Measurements from ENCODE around the gene SPACA9. TPM values are rescaled to one million over a fixed set of nuclear protein-coding genes. Genes with fewer than 3 reads are reported as not detected.

Gene SPACA9
- total RNA-seq, 4 donors from 2014 or later, result 2.9 to 3.8 (median 3.3) TPM

DNA sequence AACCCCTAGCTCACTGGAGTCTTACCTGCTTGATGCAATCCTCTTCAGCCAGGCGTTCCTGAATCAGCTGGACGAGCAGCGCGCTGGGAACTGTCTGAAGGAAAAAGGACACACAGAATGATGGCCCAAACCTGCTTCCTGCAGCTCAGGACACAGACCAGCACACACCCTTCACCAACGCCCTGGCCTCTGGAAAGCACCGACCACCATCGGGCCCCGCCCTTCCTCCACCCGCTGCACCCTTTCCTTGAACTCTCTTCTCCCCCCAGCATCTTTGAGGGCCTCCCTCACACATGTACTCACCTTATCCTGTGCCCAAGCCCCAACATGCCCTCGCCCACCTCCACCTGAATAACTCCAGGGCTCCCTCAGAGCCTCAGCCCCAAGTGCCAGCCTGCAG, 23.9 kb upstream of the SPACA9 start:
- DNase-seq (ENCODE audit: low spot score), result no peak
- no peak for ATAC-seq (ENCODE audit: low FRiP score)
- TF ChIP-seq, protein P1, sequence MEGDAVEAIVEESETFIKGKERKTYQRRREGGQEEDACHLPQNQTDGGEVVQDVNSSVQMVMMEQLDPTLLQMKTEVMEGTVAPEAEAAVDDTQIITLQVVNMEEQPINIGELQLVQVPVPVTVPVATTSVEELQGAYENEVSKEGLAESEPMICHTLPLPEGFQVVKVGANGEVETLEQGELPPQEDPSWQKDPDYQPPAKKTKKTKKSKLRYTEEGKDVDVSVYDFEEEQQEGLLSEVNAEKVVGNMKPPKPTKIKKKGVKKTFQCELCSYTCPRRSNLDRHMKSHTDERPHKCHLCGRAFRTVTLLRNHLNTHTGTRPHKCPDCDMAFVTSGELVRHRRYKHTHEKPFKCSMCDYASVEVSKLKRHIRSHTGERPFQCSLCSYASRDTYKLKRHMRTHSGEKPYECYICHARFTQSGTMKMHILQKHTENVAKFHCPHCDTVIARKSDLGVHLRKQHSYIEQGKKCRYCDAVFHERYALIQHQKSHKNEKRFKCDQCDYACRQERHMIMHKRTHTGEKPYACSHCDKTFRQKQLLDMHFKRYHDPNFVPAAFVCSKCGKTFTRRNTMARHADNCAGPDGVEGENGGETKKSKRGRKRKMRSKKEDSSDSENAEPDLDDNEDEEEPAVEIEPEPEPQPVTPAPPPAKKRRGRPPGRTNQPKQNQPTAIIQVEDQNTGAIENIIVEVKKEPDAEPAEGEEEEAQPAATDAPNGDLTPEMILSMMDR (IDR thresholded peaks at IDR 0.05), result no peak

DNA sequence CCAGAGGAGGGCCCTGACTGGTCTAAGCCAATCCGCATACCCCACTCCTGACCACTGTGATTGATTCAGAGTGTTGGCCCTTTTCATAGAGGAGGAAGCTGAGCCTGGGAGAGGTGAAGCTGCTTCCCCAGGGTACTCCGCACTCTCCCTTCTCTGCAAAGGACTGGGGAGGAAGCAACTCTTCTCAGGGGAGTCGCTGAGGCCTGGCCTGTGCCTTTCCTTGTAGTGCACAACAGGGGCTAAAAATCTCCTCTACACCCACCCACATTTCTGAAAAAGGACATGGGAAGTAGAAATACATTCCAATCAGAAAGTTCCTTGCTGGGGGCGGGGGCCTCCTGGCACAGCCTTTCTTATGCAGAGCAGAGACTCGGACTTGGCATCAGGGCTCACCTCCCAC, 22.8 kb upstream of the SPACA9 start:
- DNase-seq (ENCODE audit: low spot score), result no peak
- no peak for ATAC-seq (ENCODE audit: low FRiP score)
- TF ChIP-seq, protein P1 (IDR thresholded peaks at IDR 0.05), result no peak

DNA sequence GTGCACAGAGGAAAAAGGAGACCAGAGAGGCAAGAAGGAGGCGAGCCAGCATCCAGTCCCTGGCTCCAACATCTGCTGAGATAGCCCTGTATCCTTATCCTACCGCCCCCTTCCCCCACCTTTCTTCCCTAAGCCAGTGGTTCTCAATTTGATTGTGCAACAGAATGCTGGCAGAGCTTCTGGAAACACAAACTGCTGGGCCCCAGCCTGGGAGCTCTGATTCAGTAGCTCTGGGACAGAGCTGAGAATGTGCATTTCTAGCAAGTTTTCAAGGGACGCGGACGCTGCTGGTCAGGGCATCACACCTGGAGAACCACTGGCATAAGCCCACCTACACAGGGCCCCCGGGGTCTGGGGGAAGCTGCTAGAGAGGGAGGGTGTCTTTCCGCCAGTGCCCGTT, 21.7 kb upstream of the SPACA9 start:
- ATAC-seq (ENCODE audit: low FRiP score) (peak; percentile 49), DNase-seq (ENCODE audit: low spot score) (no peak)
- TF ChIP-seq, protein P1 (IDR thresholded peaks at IDR 0.05), result no peak

DNA sequence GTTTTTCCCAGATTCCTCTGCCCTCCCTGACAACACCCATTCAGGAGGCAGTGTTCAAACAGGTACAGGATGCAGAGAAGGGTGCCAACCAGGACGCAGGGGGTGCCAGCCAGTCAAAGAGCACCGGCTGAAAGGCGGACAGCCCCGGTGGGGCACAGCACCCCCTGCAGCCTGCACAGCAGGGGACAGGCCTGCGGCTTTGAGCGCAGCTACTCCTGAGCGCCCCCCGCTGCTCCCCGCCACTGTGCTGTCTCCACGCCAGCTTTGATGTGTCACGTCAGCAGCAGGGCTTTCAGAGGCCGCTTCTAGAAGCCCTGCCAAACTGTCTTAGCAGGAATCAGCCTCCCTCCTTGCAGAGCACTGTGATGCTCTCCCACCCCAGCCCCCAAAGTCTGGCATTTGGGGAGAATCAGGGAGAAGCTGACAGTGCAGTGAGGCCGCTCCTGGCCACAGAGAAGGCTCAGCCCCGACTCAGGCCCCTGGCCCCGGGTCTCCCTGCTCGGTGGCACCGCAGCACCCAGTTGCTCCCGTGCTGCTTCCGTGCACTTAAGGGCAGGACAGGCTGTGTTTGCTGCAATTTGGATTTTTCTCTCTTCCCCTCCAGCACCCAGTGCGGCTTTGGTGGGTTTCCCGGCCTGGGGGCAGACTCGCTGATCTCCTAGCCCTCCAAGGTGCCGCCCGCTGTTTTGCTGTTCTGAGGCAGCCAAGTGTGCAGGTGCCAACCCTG, 20.9 kb upstream of the SPACA9 start:
- peak; percentile 33 for ATAC-seq (ENCODE audit: low FRiP score)

DNA sequence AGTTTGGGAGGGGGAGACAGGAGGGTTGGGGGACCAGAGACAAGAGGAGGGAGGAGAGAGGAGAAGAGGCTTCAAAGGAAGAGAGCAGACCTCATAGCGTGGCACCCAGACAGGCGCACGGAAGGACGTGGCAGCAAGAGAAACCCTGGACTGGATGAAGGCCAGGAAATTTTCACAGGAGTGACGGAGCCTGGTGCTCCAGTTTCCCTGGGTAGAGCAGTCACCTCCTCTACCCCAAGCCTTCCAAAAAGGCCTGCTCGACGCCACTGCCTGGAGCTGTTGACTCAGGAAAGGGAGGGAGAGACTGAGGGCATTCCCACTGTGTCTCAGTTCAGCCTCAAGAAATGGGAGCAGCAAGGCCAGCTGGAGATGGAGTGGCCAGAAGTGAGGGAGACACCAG, 19.9 kb upstream of the SPACA9 start:
- TF ChIP-seq, protein P1 (IDR thresholded peaks at IDR 0.05), result no peak
- no peak for ATAC-seq (ENCODE audit: low FRiP score)
- no peak for DNase-seq (ENCODE audit: low spot score)

More for the DNA sequence above, 20.9 kb upstream of the SPACA9 start:
- TF ChIP-seq, protein P1 (IDR thresholded peaks at IDR 0.05), result no peak
- DNase-seq (ENCODE audit: low spot score), result no peak

DNA sequence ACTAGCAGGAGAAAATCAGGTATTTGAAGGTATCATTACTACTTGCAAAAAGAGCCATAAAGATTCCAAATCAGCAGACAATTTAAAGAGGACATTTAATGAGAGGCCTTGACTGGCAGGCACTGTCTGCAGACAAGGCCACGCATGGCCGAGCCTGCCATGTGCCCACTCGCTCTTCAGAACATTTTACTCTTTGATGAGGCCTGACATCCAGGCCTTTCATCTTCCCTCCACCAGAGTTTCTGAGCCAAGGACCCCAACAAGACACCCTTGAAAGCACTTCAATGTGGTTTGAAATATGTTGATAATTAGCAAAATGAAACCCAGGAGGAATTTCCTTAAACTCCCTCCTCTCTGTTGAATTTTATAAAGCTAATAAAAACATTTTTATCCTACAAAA, 17.0 kb upstream of the SPACA9 start:
- ATAC-seq (ENCODE audit: low FRiP score), result no peak
- TF ChIP-seq, protein P1 (IDR thresholded peaks at IDR 0.05), result no peak
- DNase-seq (ENCODE audit: low spot score), result no peak

DNA sequence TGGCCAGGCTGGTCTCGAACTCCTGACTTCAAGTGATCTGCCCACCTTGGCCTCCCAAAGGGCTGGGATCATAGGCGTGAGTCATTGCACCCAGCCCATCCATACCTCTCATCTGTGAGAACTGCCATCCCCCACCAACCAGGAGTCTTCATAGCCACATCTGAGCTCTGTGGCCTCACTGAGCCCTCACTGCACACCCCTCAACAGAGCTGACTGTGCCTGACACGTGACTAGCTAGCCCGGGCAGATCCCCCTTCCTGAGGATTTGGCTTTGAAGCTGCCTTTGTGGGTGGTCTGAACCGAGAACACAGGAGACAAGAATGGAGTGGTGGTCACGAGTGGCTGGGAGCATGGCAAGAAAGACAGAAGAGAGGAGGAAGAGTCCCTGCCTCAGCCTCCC, 16.2 kb upstream of the SPACA9 start:
- DNase-seq (ENCODE audit: low spot score) (no peak), ATAC-seq (ENCODE audit: low FRiP score) (no peak)
- TF ChIP-seq, protein P1 (IDR thresholded peaks at IDR 0.05), result no peak

All from omental fat pad (tissue), 4 donors.